Mesenchymal stem cell (in vitro differentiated cells and primary cell): ENCODE data around the gene CCNC.

ENCODE experiments used
- DNase-seq: peaks from one replicate; pipeline ENCODE4 v3.0.0-alpha.2; 2013
- H2AFZ ChIP-seq: one replicate; pipeline ENCODE4 v1.6.1; 2013; ENCODE audit warnings: low read depth, mild to moderate bottlenecking, control low read depth, inconsistent platforms, low read length, moderate library complexity
- H2AK5ac ChIP-seq: 2 replicates; pipeline ENCODE4 v1.6.1; 2013; ENCODE audit warnings: low read length, moderate library complexity, mild to moderate bottlenecking, inconsistent platforms; ENCODE audit not compliant: severe bottlenecking
- H2BK120ac ChIP-seq: one replicate; pipeline ENCODE4 v1.6.1; 2013; ENCODE audit warnings: low read depth, mild to moderate bottlenecking, inconsistent platforms, low read length, moderate library complexity
- H2BK12ac ChIP-seq, 2 experiments: one replicate each; pipeline ENCODE4 v1.6.1; 2013; ENCODE audit warnings: inconsistent platforms in 2 of 2, low read length in 2 of 2, mild to moderate bottlenecking in 2 of 2, moderate library complexity in 2 of 2, control low read depth in 1 of 2
- H2BK15ac ChIP-seq: one replicate; pipeline ENCODE4 v1.6.1; 2013; ENCODE audit warnings: mild to moderate bottlenecking, low read depth, inconsistent platforms; ENCODE audit not compliant: poor library complexity, severe bottlenecking
- H2BK5ac ChIP-seq: 2 replicates; pipeline ENCODE4 v1.6.1; 2013; ENCODE audit warnings: low read depth, mild to moderate bottlenecking, low read length, control low read depth, inconsistent platforms; ENCODE audit not compliant: poor library complexity, severe bottlenecking
- H3K14ac ChIP-seq, 2 experiments: one replicate each; pipeline ENCODE4 v1.6.1; 2013; ENCODE audit warnings: inconsistent platforms in 2 of 2, low read length in 2 of 2, control low read depth in 1 of 2, mild to moderate bottlenecking in 1 of 2, moderate library complexity in 1 of 2
- H3K18ac ChIP-seq, 2 experiments: one replicate each; pipeline ENCODE4 v1.6.1; 2013; ENCODE audit warnings: inconsistent platforms in 2 of 2, low read length in 2 of 2, control low read depth in 1 of 2, low read depth in 1 of 2, mild to moderate bottlenecking in 1 of 2
- H3K23ac ChIP-seq, 2 experiments: one replicate each; pipeline ENCODE4 v1.6.1; 2013; ENCODE audit warnings: inconsistent platforms in 2 of 2, low read length in 2 of 2, mild to moderate bottlenecking in 2 of 2, moderate library complexity in 2 of 2, control low read depth in 1 of 2
- H3K27ac ChIP-seq: 2 replicates; pipeline ENCODE4 v1.5.1; 2013; ENCODE audit warnings: mild to moderate bottlenecking, moderate library complexity, low read length, control low read depth, inconsistent platforms; ENCODE audit not compliant: poor library complexity, severe bottlenecking
- H3K27me3 ChIP-seq, 2 experiments: 2 replicates each; pipeline versions ENCODE4 v1.6.1 to v1.7.0; 2013; ENCODE audit warnings: low read length in 2 of 2, mild to moderate bottlenecking in 2 of 2, moderate library complexity in 2 of 2, control low read depth in 1 of 2, inconsistent platforms in 1 of 2; ENCODE audit not compliant: control insufficient read depth in 1 of 2, insufficient read depth in 1 of 2
- H3K36me3 ChIP-seq, 2 experiments: 2 replicates each; pipeline versions ENCODE4 v1.6.1 to v1.7.0; 2013; ENCODE audit warnings: low read length in 2 of 2, control low read depth in 1 of 2, inconsistent platforms in 1 of 2, low read depth in 1 of 2, mild to moderate bottlenecking in 1 of 2; ENCODE audit not compliant: insufficient read depth in 2 of 2, control insufficient read depth in 1 of 2
- H3K4ac ChIP-seq, 2 experiments: one replicate each; pipeline ENCODE4 v1.6.1; 2013; ENCODE audit warnings: inconsistent platforms in 2 of 2, low read length in 2 of 2, mild to moderate bottlenecking in 2 of 2, moderate library complexity in 2 of 2, control low read depth in 1 of 2, low read depth in 1 of 2
- H3K4me1 ChIP-seq: 2 replicates; pipeline ENCODE4 v1.6.1; 2013; ENCODE audit warnings: low read depth, low read length, control low read depth; ENCODE audit not compliant: control insufficient read depth, insufficient read depth
- H3K4me2 ChIP-seq: 2 replicates; pipeline ENCODE4 v1.6.1; 2013; ENCODE audit warnings: low read length, mild to moderate bottlenecking, inconsistent platforms; ENCODE audit not compliant: poor library complexity, severe bottlenecking
- H3K4me3 ChIP-seq, 2 experiments: 2 replicates each; pipeline versions ENCODE4 v1.5.1 to v1.7.0; 2013; ENCODE audit warnings: low read length in 2 of 2, mild to moderate bottlenecking in 2 of 2, control low read depth in 1 of 2, low read depth in 1 of 2; ENCODE audit not compliant: insufficient read depth in 1 of 2
- H3K79me1 ChIP-seq: replicated peaks from 2 replicates; pipeline ENCODE4 v1.6.1; 2013; ENCODE audit warnings: mild to moderate bottlenecking, control low read depth, low read length, inconsistent platforms; ENCODE audit not compliant: poor library complexity, severe bottlenecking
- H3K9ac ChIP-seq: 2 replicates; pipeline ENCODE4 v1.7.0; 2013; ENCODE audit warnings: mild to moderate bottlenecking, low read length, moderate library complexity
- H3K9me3 ChIP-seq: 2 replicates; pipeline ENCODE4 v1.7.0; 2013; ENCODE audit warnings: mild to moderate bottlenecking, low read length; ENCODE audit not compliant: control insufficient read depth
- H4K8ac ChIP-seq: one replicate; pipeline ENCODE4 v1.6.1; 2013; ENCODE audit warnings: inconsistent platforms, mild to moderate bottlenecking, low read length, moderate library complexity
- H4K91ac ChIP-seq: one replicate; pipeline ENCODE4 v1.6.1; 2013; ENCODE audit warnings: mild to moderate bottlenecking, low read length, inconsistent platforms
- WGBS: methylation state at CpG from one replicate; pipeline ENCODE4 v1.1.7; 2013; ENCODE audit warnings: mixed read lengths; 5-methylcytosine and 5-hydroxymethylcytosine counted together

CCNC gene

GRCh38 chr6:99589907-99590493, 21.5 kb upstream of the CCNC start:
- Histone ChIP-seq H3K27me3 (peaks cover 67 to 68% of the 10 kb centered on the region in 2 experiments), H3K9ac (no peak overlapping the region), H3K18ac (no peak overlapping the region), H3K4me3 (no peak overlapping the region), H3K4me1 (peaks cover 20% of the 10 kb centered on the region), H2BK15ac (no peak overlapping the region), H4K8ac (no peak overlapping the region), H3K23ac (no peak overlapping the region), H3K27ac (no peak overlapping the region), H3K14ac (no peak overlapping the region), H3K36me3 (no peaks in the 10 kb centered on the region), H4K91ac (no peak overlapping the region), H2BK120ac (no peak overlapping the region), H3K4me2 (no peak overlapping the region), H2AK5ac (no peak overlapping the region), H3K4ac (no peak overlapping the region), H3K79me1 (no peaks in the 10 kb centered on the region), H2BK12ac (no peak overlapping the region), H2AFZ (no peak overlapping the region), H3K9me3 (peaks cover 8% of the 10 kb centered on the region), H2BK5ac (no peak overlapping the region)
- DNase-seq, result no peak
- WGBS, result 29% methylated on average over 9 of the region's 10 CpGs

- Histone ChIP-seq H3K27me3 (peaks cover 63 to 64% of the 10 kb centered on the region in 2 experiments), H2BK120ac (no peak overlapping the region), H4K91ac (no peak overlapping the region), H3K79me1 (no peaks in the 10 kb centered on the region), H3K14ac (no peak overlapping the region), H3K18ac (no peak overlapping the region), H2BK5ac (no peak overlapping the region), H3K27ac (no peak overlapping the region), H3K9ac (peak overlapping the region; percentile 51), H3K36me3 (no peaks in the 10 kb centered on the region), H3K4me1 (peaks cover 20% of the 10 kb centered on the region), H2BK15ac (no peak overlapping the region), H2BK12ac (no peak overlapping the region), H3K23ac (peak overlapping the region in 1 of 2 experiments; percentile 5), H3K9me3 (peaks cover 3% of the 10 kb centered on the region), H3K4me3 (peak overlapping the region; percentile 56 to 79), H2AK5ac (no peak overlapping the region), H4K8ac (no peak overlapping the region), H3K4me2 (peak overlapping the region; percentile 100), H2AFZ (no peak overlapping the region), H3K4ac (no peak overlapping the region)
- no peak for DNase-seq
- WGBS, result 3% methylated on average over 14 of the region's 21 CpGs
These were observed 20.8 kb upstream of the CCNC start for GRCh38 chr6:99589290-99589672.

GRCh38 chr6:99588618-99589289, 20.3 kb upstream of the CCNC start:
- H2BK12ac ChIP-seq, result no peak overlapping the region
- H2BK120ac ChIP-seq, result no peak overlapping the region
- WGBS, result 2% methylated on average over 52 of the region's 52 CpGs

GRCh38 chr6:99587792-99588191, 19.3 kb upstream of the CCNC start:
- Histone ChIP-seq H4K91ac (no peak overlapping the region), H3K4me2 (no peak overlapping the region), H2BK5ac (no peak overlapping the region), H3K27me3 (peaks cover 51 to 61% of the 10 kb centered on the region in 2 experiments), H3K23ac (no peak overlapping the region), H2AK5ac (no peak overlapping the region), H3K14ac (no peak overlapping the region), H3K4me3 (no peak overlapping the region), H2AFZ (no peak overlapping the region), H2BK15ac (no peak overlapping the region), H3K79me1 (no peaks in the 10 kb centered on the region), H3K4ac (no peak overlapping the region), H3K27ac (no peak overlapping the region), H2BK120ac (no peak overlapping the region), H3K36me3 (no peaks in the 10 kb centered on the region), H3K4me1 (peaks cover 20% of the 10 kb centered on the region), H3K9ac (no peak overlapping the region), H3K9me3 (no peaks in the 10 kb centered on the region), H2BK12ac (no peak overlapping the region), H3K18ac (no peak overlapping the region), H4K8ac (no peak overlapping the region)
- DNase-seq, result no peak
- WGBS, result 91% methylated on average over 4 of the region's 4 CpGs

More at GRCh38 chr6:99588618-99589289, 20.3 kb upstream of the CCNC start:
- no peak overlapping the region for H3K27ac ChIP-seq
- no peaks in the 10 kb centered on the region for H3K9me3 ChIP-seq
- peaks cover 20% of the 10 kb centered on the region for H3K4me1 ChIP-seq
- no peak overlapping the region for H2BK5ac ChIP-seq
- H3K23ac ChIP-seq, result no peak overlapping the region
- H3K9ac ChIP-seq, result peak overlapping the region; percentile 51
- H2BK15ac ChIP-seq, result no peak overlapping the region
- no peak overlapping the region for H2AK5ac ChIP-seq
- H4K8ac ChIP-seq, result no peak overlapping the region
- H3K4me2 ChIP-seq, result peak overlapping the region; percentile 100
- H3K18ac ChIP-seq, result no peak overlapping the region
- no peaks in the 10 kb centered on the region for H3K79me1 ChIP-seq
- H3K27me3 ChIP-seq, result peaks cover 58 to 63% of the 10 kb centered on the region in 2 experiments
- peak; percentile 58 for DNase-seq
- H3K14ac ChIP-seq, result no peak overlapping the region
- no peak overlapping the region for H3K4ac ChIP-seq
- H2AFZ ChIP-seq, result peak overlapping the region; percentile 24
- H3K4me3 ChIP-seq, result peak overlapping the region; percentile 56 to 79
- no peak overlapping the region for H4K91ac ChIP-seq
- no peaks in the 10 kb centered on the region for H3K36me3 ChIP-seq
